HepG2 (cell line): ENCODE results near the gene RHEBL1. TPM values are rescaled to one million over a fixed set of nuclear protein-coding genes. Genes with fewer than 3 reads are reported as not detected.

ENCODE experiments used
- ATAC-seq: fragments of 200-7000 bp; cut with Tn5 transposase; 3 replicates; pipeline ENCODE4 v1.9.1; 2020; ENCODE audit warnings: mild to moderate bottlenecking, moderate library complexity
- BruUV-seq: library from RNA; stranded (reverse); fragments of 400-500 nt; replicated peaks from 2 replicates; lab custom pipeline; 2021; lab: Mats Ljungman, UMichigan
- CTCF ChIA-PET: fragments of 300-600 bp; formaldehyde crosslinking; extraction: SDS; loops from one replicate; lab custom pipeline; 2021; ENCODE audit warnings: low total read pairs, inconsistent platforms, low intra/inter-chr PET ratio; lab: Yijun Ruan, JAX
- POLR2A ChIA-PET: fragments of 350-600 bp; sonication (Branson Sonifier 250); formaldehyde crosslinking; loops from one replicate; lab custom pipeline; 2020; ENCODE audit warnings: antibody characterized with exemption, inconsistent platforms; lab: Yijun Ruan, JAX
- DNase-seq: peaks from one replicate; pipeline ENCODE4 v3.0.0-alpha.2; 2015; ENCODE audit warnings: low spot score
- FAIRE-seq: peaks from 3 replicates; lab custom pipeline; 2011; peaks lifted over from hg19 to GRCh38; lab: Jason Lieb, UNC
- H2AFZ ChIP-seq: one replicate; pipeline ENCODE4 v1.6.1; 2011; ENCODE audit warnings: low read length, inconsistent platforms
- H3K27ac ChIP-seq: fragments of 300-600 bp; 3 replicates; pipeline ENCODE4 v1.8.0; 2011; ENCODE audit warnings: mixed run types, mild to moderate bottlenecking, mixed read lengths, low read length, inconsistent platforms; ENCODE audit not compliant: insufficient read depth; ENCODE audit errors: extremely low read length
- H3K27me3 ChIP-seq, 2 experiments: fragments of 200-600 bp in 1 of 2; 2 replicates in 1 of 2; 3 replicates in 1 of 2; pipeline versions ENCODE4 v1.6.0 to v1.8.0; 2011; ENCODE audit warnings: low read length in 2 of 2, mild to moderate bottlenecking in 2 of 2, moderate library complexity in 2 of 2, inconsistent platforms in 1 of 2; ENCODE audit not compliant: insufficient read depth in 2 of 2, control insufficient read depth in 1 of 2
- H3K36me3 ChIP-seq, 2 experiments: fragments of 200-600 bp in 1 of 2; replicated peaks in 1 of 2; 2 replicates in 1 of 2; 3 replicates in 1 of 2; pipeline versions ENCODE4 v1.5.1 to v1.8.0; 2011; ENCODE audit warnings: low read length in 2 of 2, inconsistent platforms in 1 of 2; ENCODE audit not compliant: insufficient read depth in 2 of 2, control insufficient read depth in 1 of 2
- H3K4me1 ChIP-seq: 2 replicates; pipeline ENCODE4 v1.5.1; 2012; ENCODE audit warnings: low read length, inconsistent platforms; ENCODE audit not compliant: insufficient read depth
- H3K4me2 ChIP-seq: 2 replicates; pipeline ENCODE4 v1.6.0; 2011; ENCODE audit warnings: low read depth, low read length, inconsistent platforms
- H3K4me3 ChIP-seq, 3 experiments: fragments of 200-600 bp in 1 of 3; sonication (generic), shearing (Covaris generic) in 1 of 3; replicated peaks in 1 of 3; 2 replicates each; pipeline ENCODE4 v1.5.1; 2011 to 2016; ENCODE audit warnings: low read length in 3 of 3, inconsistent platforms in 2 of 3, low read depth in 2 of 3, mild to moderate bottlenecking in 2 of 3, control low read depth in 1 of 3, mixed read lengths in 1 of 3; ENCODE audit not compliant: insufficient read depth in 1 of 3
- H3K79me2 ChIP-seq: one replicate; pipeline ENCODE4 v1.6.1; 2011; ENCODE audit warnings: low read length, inconsistent platforms; ENCODE audit not compliant: insufficient read depth
- H3K9ac ChIP-seq: 2 replicates; pipeline ENCODE4 v1.6.0; 2011; ENCODE audit warnings: mild to moderate bottlenecking, low read depth, low read length, inconsistent platforms; ENCODE audit not compliant: insufficient read depth
- H3K9me3 ChIP-seq: 2 replicates; pipeline ENCODE4 v1.5.1; 2012; ENCODE audit warnings: mild to moderate bottlenecking, low read length
- H4K20me1 ChIP-seq: 2 replicates; pipeline ENCODE4 v1.6.0; 2011; ENCODE audit warnings: inconsistent platforms, mild to moderate bottlenecking, low read length, moderate library complexity; ENCODE audit not compliant: insufficient read depth
- NPAS2 ChIP-seq: sonication (generic); formaldehyde crosslinking; IDR thresholded peaks from 2 replicates; pipeline ENCODE4 v1.8.0; 2022; ENCODE audit warnings: mild to moderate bottlenecking, missing genetic modification reagents, borderline replicate concordance
- RXRA ChIP-seq: sonication (generic); formaldehyde crosslinking; IDR thresholded peaks from 2 replicates; pipeline ENCODE4 v1.5.1; 2020; ENCODE audit warnings: missing genetic modification reagents
- TEAD2 ChIP-seq: sonication (generic); formaldehyde crosslinking; IDR thresholded peaks from 2 replicates; pipeline ENCODE4 v1.9.0; 2021; ENCODE audit warnings: missing genetic modification reagents
- ZIK1 ChIP-seq: sonication (generic); formaldehyde crosslinking; IDR thresholded peaks from 2 replicates; pipeline ENCODE4 v1.5.0; 2020; ENCODE audit warnings: mild to moderate bottlenecking, low read depth, missing genetic modification reagents, borderline replicate concordance
- ZNF30 ChIP-seq: sonication (generic); formaldehyde crosslinking; IDR thresholded peaks from 2 replicates; pipeline ENCODE4 v1.5.0; 2020; ENCODE audit warnings: mild to moderate bottlenecking, missing genetic modification reagents
- ZNF441 ChIP-seq: sonication (generic); formaldehyde crosslinking; IDR thresholded peaks from 2 replicates; pipeline ENCODE4 v1.7.0; 2021; ENCODE audit warnings: missing genetic modification reagents, borderline replicate concordance
- ZNF670 ChIP-seq: sonication (generic); formaldehyde crosslinking; IDR thresholded peaks from 2 replicates; pipeline ENCODE4 v1.8.0; 2022; ENCODE audit warnings: mild to moderate bottlenecking, missing genetic modification reagents, borderline replicate concordance
- ZNF737 ChIP-seq: sonication (generic); formaldehyde crosslinking; IDR thresholded peaks from 2 replicates; pipeline ENCODE4 v1.5.0; 2020; ENCODE audit warnings: missing genetic modification reagents, mild to moderate bottlenecking, borderline replicate concordance
- ZSCAN29 ChIP-seq: sonication (generic); formaldehyde crosslinking; conservative IDR thresholded peaks from 2 replicates; pipeline ENCODE4 v1.4.0; 2020; ENCODE audit warnings: mild to moderate bottlenecking, missing genetic modification reagents
- WGBS: methylation state at CpG from one replicate; pipeline ENCODE4 v1.1.6; 2017; ENCODE audit warnings: low lambda C conversion rate; 5-methylcytosine and 5-hydroxymethylcytosine counted together
- in situ Hi-C: cut with HindIII; loops from 2 replicates; pipeline ENCODE4 v1.10.0; 2017; ENCODE audit warnings: low pct_unique_long_range_greater_than_20kb; ENCODE audit not compliant: extremely low pct_ligation_motif_present
- intact Hi-C: fragments of 100-400 bp; cut with micrococcal nuclease; formaldehyde crosslinking; loops from one replicate; pipeline ENCODE4 v1.10.0; 2022; ENCODE audit not compliant: unreplicated experiment
- polyA plus RNA-seq, 8 experiments: library from polyadenylated mRNA; depleted of rRNA in 3 of 8; stranded (reverse) in 7 of 8; unstranded in 1 of 8; fragments of >200 nt; fragmentation: Illumina TruSeq in 4 of 8; extraction: Trizol in 4 of 8; gene quantifications; 2 replicates each; pipeline versions ENCODE4 v1.2.1 to v1.2.3, GENCODE V29; 2011 to 2016; ENCODE audit warnings: low read depth in 4 of 8, missing spikeins in 1 of 8, mixed read lengths in 1 of 8; ENCODE audit not compliant: insufficient read depth in 1 of 8
- total RNA-seq, 5 experiments: library from RNA; depleted of rRNA; stranded (reverse); fragments of >200 nt; fragmentation: Illumina TruSeq; extraction: Trizol; gene quantifications; 2 replicates each; pipeline ENCODE4 v1.2.3, GENCODE V29; 2016; ENCODE audit warnings: low read depth in 1 of 5
- TF ChIP-seq, protein P1 (sequence below): IDR thresholded peaks from 2 replicates; pipeline ENCODE4 v1.6.1; 2012; ENCODE audit warnings: low read length, improper control_type of control experiment

Gene RHEBL1
- total and polyA plus RNA-seq, 2 of the 13 experiments (the other 11 are each of a cell fraction or from before 2014, with no cell fraction given): 1.4 to 2.5 TPM

DNA sequence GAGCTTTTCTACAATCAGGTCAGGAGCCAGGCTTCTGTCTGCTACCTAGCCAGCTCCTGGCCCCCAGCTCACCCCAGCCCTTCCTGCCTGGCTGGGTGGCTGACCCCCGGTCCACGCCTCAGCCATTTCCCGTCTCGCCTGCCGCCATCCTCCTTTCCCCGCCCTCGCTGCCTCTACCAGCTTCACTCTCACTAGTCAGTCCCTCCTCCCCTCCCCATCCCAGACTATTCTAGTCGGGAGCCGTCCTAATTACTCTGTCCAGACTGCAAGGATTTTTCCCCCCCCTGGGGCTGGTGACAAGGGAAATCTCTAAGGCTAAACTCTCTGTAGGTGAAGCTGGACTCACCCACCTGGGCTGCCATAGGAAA is 24.0 kb upstream of the RHEBL1 start:
- no peaks in the 10 kb centered on the region for H3K9me3 ChIP-seq
- TF ChIP-seq NPAS2 (CRISPR knock-in tag) (no peak), ZNF441 (CRISPR knock-in tag) (no peak), ZNF30 (CRISPR knock-in tag) (no peak), ZSCAN29 (CRISPR knock-in tag) (no peak), ZNF737 (CRISPR knock-in tag) (no peak)
- no peak for ATAC-seq
- in situ Hi-C loops (no loop called here), intact Hi-C loops (no loop called here)
- no peak for FAIRE-seq
- H3K79me2 ChIP-seq: no peaks in the 10 kb centered on the region
- no peak overlapping the region for H2AFZ ChIP-seq
- peak overlapping the region; percentile 46; the same call in 1 of the 2 replicates for H3K4me2 ChIP-seq
- H3K27me3 ChIP-seq: peaks cover 11 to 62% of the 10 kb centered on the region in 2 experiments; a peak in 4 of 5 replicates
- H3K27ac ChIP-seq: no peak overlapping the region
- WGBS: 21% methylated on average over 9 of the region's 9 CpGs
- H3K9ac ChIP-seq: no peak overlapping the region
- no TSS peak for BruUV-seq
- H3K36me3 ChIP-seq: peaks cover 0 to 6% of the 10 kb centered on the region in 2 experiments; a peak in 1 of 5 replicates
- H3K4me1 ChIP-seq: peaks cover 41% of the 10 kb centered on the region
- ChIA-PET CTCF (no interaction called here), POLR2A (interaction anchor here (1.4 kb wide), 1 partner anchor 18 kb away, joined by 4 read pairs; no protein-coding TSS in a partner anchor)
- no peak overlapping the region; a peak in 1 of 6 replicates for H3K4me3 ChIP-seq
- DNase-seq: no peak
- H4K20me1 ChIP-seq: peaks cover 5% of the 10 kb centered on the region; the same call in 1 of the 2 replicates

DNA sequence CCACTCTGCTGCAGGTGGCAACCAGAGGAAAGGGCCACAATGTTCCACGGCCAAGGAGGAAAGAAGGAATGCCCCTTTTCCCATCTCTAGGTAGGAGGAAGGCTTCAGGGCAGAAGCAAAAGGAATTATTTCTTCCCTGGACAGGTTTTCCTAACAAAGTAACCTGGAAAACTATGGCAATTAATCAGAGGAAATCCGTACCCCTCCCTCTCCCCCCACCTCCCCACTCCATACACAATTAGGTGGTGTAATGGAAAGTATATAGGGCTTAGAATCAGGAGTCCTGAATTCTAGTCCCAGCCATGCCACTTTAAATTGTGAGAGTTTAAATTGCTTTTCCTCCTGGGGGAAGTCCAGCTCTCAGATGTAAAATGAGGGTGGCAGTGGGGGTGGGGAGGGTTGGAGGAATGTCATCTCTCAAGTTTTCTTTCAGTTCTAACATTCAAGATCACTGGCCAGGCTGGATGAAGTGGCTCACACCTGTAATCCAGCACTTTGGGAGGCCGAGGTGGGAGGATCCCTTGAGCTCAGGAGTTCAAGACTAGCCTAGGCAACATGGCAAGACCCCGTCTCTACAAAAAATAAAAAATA is 23.1 kb upstream of the RHEBL1 start:
- peaks cover 0 to 6% of the 10 kb centered on the region in 2 experiments; a peak in 1 of 5 replicates for H3K36me3 ChIP-seq
- BruUV-seq: no TSS peak
- ChIA-PET CTCF (interaction anchor here (0.9 kb wide), 1 partner anchor 29 kb away, joined by 3 read pairs; no protein-coding TSS in a partner anchor), POLR2A (interaction anchor here (0.9 to 2.0 kb wide), 3 partner anchors 17 to 37 kb away, joined by 4 to 5 read pairs (median 5); no protein-coding TSS in a partner anchor)
- DNase-seq (no peak), ATAC-seq (no peak), FAIRE-seq (no peak)
- no peaks in the 10 kb centered on the region for H3K79me2 ChIP-seq
- no peaks in the 10 kb centered on the region for H3K9me3 ChIP-seq
- peaks cover 5% of the 10 kb centered on the region; the same call in 1 of the 2 replicates for H4K20me1 ChIP-seq
- intact Hi-C loops: no loop called here
- H3K27me3 ChIP-seq: peaks cover 12 to 67% of the 10 kb centered on the region in 2 experiments; a peak in 4 of 5 replicates
- TF ChIP-seq, protein P1, sequence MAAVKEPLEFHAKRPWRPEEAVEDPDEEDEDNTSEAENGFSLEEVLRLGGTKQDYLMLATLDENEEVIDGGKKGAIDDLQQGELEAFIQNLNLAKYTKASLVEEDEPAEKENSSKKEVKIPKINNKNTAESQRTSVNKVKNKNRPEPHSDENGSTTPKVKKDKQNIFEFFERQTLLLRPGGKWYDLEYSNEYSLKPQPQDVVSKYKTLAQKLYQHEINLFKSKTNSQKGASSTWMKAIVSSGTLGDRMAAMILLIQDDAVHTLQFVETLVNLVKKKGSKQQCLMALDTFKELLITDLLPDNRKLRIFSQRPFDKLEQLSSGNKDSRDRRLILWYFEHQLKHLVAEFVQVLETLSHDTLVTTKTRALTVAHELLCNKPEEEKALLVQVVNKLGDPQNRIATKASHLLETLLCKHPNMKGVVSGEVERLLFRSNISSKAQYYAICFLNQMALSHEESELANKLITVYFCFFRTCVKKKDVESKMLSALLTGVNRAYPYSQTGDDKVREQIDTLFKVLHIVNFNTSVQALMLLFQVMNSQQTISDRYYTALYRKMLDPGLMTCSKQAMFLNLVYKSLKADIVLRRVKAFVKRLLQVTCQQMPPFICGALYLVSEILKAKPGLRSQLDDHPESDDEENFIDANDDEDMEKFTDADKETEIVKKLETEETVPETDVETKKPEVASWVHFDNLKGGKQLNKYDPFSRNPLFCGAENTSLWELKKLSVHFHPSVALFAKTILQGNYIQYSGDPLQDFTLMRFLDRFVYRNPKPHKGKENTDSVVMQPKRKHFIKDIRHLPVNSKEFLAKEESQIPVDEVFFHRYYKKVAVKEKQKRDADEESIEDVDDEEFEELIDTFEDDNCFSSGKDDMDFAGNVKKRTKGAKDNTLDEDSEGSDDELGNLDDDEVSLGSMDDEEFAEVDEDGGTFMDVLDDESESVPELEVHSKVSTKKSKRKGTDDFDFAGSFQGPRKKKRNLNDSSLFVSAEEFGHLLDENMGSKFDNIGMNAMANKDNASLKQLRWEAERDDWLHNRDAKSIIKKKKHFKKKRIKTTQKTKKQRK: no peak
- TF ChIP-seq RXRA (CRISPR knock-in tag) (no peak), TEAD2 (CRISPR knock-in tag) (no peak), ZNF670 (CRISPR knock-in tag) (no peak), ZIK1 (CRISPR knock-in tag) (no peak)
- peak overlapping the region in 2 of 3 experiments; percentile 50 to 70; a peak in 3 of 6 replicates for H3K4me3 ChIP-seq
- no peak overlapping the region for H3K27ac ChIP-seq
- H3K4me2 ChIP-seq: peak overlapping the region; percentile 94
- H2AFZ ChIP-seq: no peak overlapping the region
- in situ Hi-C loops: no loop called here
- H3K4me1 ChIP-seq: peaks cover 50% of the 10 kb centered on the region
- no peak overlapping the region for H3K9ac ChIP-seq
- WGBS: 13% methylated on average over 3 of the region's 4 CpGs
